ENCODE data around the gene TMEM117.
A peak's percentile ranks its signal among the peaks of the same experiment; 100 is the strongest.

Gene TMEM117

DNA sequence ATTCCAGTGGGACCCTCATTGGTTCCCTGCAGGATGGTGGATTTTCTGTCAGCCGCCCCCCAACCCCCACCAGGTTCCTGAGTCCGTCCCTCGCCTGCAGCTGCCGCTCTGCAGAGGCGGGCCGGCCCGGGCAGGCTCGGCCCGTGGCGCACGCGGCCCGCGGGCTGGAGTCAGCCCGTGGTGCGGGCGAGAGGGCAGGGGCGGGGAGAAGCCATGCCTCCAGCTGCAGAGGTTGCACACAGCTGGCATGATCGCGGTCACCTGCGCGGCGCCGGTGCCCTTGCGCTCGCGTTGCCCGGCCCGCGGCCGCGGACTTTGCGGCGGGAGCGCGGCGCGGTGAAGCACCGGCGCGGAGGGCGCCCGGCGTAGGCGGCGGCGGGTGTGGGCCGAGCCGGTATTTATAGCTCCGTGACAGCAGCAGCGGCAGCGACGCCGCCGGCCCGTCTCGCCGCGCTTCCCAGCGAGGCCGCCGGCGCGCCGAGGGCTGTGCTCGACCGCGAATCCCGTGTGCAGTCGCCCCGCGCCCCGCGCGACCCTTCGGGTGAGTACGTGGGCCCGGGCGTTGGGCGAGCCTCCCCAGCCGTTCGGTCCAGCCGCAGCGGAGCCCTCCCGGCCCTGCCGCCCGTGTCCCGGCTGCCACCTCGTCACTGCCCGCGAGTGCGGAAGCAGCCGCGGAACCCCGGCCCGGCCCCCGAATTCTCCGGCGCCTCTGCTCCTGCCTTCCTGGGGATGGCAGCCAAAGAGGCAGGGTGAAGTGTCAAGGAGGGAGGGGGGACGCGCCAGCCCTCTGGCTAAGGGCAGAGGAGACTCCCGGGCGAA, at the start of gene TMEM117:
TSS of gene TMEM117 (plus strand) at position 426 of the 819 bp plus-strand sequence.
- peak; percentile 83 for DNase-seq (ENCODE audit: low spot score)

DNA sequence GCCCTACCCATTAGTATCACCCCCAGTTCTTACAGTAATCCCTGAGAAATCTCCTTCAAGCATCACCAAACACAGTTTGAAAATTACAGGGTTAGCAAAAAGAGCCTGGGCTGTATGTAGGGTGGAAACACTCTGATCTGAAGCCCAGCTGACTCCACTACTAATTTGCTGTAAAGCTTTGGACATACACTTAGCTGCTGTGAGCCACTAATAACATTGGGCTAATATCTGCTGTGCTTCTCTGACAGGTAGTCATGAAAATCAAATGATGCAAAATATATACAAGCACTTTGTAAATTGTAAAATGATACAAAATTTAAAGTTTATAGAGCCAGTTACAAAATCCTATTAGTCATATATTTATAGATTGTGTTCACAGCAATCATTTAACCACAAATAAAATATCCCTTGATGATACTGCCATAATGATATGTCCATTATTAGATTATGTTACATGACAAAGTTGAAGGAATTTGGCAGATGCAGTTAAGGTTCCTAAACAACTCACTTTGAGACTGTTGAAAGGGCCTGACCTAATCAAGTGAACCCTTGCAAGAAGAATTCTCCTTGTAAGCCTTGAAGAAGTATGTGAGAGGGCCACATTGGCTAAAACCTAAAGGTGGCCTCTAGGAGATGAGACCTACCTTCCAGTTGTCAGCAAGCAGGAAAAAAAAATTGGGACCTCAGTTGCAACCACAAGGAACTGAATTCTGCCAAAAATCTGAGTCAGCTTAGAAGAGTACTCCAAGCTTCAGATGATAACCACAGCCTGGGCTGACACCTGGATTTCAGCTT, 48.8 kb upstream of the TMEM117 start:
- no peak for DNase-seq (ENCODE audit: low spot score)

DNA sequence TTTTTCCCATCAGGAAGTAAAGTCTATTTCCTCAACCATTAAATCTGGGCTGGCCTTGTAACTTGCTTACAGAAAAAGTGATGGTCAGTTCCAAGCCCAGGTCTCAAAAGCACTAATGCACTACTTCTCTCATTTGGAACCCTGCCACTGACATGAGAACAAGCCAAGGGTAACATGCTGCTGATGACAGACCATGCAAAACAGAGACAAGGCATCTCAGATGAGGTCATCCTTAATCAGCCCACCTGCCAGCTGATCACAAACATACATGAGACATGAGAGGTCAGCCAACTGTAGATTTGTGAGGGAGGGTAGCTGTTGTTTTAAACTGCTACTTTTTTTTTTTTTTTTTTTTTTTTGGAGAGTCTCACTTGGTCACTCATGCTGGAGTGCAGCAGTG, 45.9 kb upstream of the TMEM117 start:
- no peak for DNase-seq (ENCODE audit: low spot score)

DNA sequence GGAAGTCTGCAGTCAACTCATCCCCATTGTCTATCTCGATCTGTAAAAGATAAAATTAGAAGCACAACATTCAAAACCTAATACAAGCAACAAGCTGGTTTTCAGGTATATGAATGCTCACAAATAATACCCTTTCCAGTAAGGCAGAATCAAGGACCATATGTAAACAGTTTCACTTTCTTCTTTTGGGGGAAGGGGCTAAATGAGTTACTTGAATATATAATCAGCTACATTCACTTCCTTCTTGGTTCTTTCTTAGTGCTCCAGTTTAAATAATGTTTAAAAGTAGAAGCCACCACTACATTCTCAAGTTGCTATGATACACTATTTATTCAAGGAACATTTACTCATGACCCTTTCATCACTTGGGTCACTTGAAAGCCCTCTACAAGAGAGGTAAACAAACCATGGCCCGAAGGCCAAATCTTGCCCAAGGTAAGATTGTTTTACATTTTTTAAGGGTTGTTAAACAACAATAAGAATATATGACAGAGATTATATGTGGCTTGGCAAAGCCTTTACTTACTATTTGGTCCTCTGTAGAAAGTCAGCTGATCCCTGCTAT, 40.1 kb upstream of the TMEM117 start:
- no peak for DNase-seq (ENCODE audit: low spot score)

DNA sequence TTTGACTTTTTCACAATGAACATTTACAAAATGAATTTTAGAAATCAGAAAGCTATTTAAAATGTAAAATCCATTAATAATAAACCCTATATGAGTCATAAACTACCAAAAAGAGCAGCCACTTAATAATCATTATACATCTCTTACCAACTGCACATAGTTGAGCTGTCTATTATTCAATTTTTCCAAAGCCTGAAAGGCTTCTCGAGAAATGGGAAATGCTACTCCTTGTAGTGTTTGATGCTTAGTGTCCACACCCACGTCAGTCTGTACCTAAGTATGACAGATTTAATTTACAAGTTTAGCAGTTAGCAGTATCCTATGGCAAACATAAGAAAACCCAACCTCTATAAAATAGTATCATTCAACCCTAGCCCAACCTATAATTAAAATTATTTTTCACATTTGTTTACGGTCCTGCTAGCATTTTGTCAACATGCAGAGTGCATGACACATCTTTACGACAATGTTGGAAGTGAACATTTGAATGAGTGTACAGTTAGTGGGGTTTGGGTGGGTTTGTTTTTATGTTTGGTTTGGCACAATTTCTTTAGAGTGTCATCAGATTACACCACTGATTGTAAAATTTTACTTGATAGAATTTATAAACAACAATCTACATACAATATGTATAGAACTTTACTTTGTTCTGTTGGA, 38.2 kb upstream of the TMEM117 start:
- no peak for DNase-seq (ENCODE audit: low spot score)

DNA sequence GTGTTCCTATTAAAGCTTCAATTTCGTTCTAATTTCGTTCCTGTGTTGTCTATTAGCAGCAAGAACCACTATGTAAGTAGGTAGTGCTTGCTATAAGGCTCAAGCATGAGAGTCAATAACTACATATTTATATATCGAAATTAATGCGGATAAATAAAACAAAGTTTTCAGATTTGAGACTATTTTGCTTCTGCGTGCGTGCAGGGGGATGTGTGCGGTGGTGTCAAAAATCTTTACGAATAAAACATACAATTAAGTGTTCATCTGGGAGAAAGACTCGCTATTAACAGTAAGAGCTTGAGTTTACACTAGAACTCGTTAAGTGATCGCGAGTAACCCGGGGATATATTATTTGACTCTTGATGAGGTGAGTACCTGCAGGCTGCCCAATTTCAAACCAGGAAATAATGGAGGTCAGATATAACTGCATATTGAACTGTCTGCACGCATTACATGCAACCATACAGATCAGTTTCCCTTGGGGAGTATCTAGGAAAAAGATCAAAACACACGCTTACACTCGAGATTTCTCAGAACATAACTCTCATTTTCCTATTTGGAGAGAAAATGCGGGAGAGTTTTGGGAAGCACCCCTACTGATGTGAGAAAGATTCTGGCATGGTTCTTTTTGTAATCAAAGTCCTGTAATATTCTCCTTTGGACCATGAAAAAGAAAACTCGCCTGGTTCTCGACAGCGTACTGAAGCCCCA, 30.6 kb upstream of the TMEM117 start:
- DNase-seq (ENCODE audit: low spot score) = peak; percentile 8

DNA sequence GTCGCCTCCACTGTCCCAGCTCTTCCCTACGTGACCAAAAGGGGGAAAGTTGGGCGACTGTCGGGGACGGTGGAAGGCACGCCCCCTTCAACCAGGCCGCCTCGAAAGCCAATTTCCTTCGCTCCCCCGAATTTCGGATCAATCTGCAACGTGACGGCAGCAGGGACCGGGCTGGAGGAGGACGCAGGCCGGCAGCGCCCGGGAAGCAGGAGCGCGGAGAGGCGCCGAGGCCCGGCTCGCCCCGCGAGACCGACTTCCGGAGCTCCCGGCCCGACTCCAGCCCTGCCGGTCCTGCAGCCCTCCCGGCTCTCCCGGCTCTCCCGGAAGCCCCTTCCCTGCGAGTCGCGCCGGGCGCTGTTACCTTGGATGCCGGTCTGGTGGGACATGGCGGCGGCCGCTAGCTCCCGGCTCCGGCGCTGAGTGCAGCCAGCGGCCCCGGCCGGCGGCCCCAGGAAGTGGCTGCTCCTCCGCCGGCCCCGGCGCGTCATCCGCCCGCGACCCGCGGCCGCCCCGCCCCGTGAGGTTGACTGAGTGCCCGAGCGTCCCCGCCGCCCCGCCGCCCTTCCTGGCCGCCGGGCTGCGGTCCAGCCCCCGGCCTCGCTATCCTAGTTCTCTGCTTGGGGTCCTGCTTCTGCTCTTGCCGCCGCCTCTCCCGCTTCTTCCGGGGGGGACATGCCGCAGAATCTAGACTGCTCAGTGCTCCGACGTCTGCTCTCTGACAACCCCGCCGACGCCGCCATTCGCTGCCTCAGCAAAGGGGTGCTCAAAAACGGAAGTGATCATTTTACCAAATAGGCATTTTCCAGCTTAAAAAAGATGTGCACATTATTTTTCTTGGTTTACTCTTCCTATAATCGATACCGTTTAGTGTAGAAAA, 29.8 kb upstream of the TMEM117 start, which contains the start of gene TWF1:
TSS of gene TWF1 (minus strand) at position 458 of the 877 bp plus-strand sequence. CDS start at position 386, 72 bp downstream.
- DNase-seq (ENCODE audit: low spot score) = peak; percentile 95

DNA sequence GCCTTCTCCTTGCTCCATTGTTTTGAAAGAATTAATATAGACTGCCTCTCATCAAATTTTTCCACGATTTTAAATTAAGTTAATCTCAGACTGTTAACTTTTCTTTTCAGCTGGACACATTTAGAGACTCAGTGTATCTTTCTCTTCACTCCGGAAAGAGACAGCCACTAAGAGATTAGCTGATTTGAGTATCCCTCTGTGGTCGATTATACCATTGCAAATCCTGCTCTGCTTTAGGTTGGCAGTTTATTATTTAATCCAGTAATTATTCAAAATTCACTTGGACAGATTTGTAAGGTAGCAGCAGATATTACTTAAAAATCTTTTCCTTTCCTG, 29.2 kb upstream of the TMEM117 start:
- DNase-seq (ENCODE audit: low spot score) = no peak

DNA sequence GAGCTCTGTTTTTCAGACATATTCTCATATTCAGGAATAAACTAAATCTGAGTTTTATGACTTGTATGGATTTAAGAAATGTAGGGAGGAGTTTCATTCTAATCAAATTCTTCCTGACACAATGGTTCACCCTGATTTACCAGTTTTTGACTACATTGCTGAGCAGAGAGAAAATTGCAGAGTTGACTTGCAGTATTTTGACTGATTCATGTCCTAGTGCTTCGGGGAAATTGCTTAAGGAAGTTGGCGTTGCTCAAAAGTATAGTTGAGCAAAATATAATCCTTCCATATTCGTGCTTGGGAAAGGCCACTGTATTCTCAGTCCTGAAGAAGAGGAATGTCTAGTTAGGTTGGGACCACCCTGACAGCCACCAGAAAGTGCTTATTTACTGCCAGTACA, 28.5 kb upstream of the TMEM117 start:
- no peak for DNase-seq (ENCODE audit: low spot score)

DNA sequence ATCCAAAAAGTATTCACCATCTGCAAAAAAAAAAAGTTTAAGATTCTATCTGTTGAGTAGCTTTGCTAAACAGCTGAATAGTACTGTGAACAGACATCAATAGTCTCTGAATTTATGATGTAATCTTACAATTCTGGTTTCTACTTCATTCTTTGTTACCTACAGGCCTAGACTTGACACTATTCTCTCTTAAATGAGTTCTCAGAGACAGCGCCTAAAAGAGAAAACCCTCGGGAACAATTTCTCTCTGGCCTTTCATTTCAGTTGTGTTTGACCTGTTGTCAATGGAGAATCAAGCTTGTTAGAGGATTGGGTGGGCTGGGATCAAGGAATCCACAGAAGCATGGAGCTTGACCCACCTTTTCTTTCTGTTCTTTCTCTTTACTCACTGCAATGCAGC, 23.8 kb upstream of the TMEM117 start:
- no peak for DNase-seq (ENCODE audit: low spot score)

DNA sequence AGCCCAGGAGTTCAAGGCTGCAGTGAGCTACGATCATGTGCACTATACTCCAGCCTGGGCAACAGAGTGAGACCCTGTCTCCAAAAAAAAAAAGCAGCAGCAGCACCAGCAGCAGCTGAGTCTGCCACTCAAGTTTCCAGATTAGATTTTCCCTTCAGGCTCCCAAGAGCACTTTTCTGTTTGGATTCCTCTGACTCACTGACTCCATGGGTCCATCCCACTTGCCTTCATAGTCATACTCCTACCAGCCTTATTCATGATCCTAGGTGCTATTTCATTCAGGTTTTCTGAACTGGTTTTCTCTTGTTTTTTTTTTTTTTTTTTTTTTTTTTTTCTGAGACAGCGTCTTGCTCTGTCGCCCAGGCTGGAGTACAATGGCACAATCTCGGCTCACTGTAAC, 23.0 kb upstream of the TMEM117 start:
- DNase-seq (ENCODE audit: low spot score) = peak; percentile 28

DNA sequence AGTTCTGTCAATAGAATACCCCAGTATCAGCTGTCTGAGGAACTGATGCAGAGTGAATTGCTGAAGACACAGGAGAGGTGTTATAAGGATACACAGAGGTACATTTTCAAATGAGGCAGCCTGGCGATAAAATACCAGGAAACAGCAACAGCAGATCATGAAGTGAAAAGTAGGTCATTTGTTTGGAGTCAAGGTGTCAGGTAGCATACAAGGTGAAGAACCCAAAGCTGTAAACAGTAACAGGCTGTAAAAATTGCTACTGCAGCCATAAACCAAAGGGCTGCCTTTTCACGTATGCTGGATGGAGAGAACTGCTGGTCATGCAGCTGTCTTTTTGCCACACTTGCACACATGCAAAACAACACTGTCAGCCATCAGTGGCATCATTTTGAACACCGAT, 20.5 kb upstream of the TMEM117 start:
- DNase-seq (ENCODE audit: low spot score) = no peak

DNA sequence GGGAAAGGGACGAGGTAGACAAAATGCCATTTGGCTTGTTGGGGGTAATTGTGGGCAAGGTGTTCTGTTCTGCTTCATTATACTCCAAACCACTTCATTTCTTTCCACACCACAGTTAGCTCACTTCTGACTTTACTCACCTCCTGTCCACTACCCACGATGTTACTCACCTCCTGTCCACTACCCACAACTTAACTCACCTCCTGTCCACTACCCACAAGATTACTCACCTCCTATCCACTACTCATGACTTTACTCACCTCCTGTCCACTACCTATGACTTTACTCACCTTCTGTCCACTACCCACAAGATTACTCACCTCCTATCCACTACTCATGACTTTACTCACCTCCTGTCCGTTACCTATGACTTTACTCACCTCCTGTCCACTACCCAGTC, 19.7 kb upstream of the TMEM117 start:
- DNase-seq (ENCODE audit: low spot score) = no peak

DNA sequence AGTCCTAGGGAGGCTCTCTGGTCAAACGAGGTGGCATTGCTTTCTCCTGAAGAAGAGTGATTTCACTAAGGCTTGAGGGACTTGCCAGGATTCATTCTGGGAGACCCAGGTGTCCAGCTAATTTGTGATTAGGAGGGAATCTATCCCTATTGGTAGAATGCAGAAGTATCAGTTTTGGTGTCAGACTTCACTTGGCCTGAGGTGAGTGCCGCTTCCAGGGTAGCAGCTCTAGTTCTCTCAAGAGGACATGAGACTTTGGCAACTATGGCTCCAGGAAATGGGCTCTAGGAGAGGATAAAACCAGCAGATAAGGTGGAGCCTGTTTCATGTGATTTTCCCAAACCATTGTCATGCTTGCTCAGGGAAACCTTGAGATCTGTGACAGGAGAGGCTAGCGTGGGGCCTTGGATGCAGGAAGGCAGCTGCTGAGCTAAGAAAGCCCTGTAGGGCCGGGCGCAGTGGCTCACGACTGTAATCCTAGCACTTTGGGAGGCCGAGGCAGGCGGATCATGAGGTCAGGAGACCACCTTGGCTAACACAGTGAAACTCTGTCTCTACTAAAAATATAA, 11.6 kb upstream of the TMEM117 start:
- DNase-seq (ENCODE audit: low spot score) = no peak

DNA sequence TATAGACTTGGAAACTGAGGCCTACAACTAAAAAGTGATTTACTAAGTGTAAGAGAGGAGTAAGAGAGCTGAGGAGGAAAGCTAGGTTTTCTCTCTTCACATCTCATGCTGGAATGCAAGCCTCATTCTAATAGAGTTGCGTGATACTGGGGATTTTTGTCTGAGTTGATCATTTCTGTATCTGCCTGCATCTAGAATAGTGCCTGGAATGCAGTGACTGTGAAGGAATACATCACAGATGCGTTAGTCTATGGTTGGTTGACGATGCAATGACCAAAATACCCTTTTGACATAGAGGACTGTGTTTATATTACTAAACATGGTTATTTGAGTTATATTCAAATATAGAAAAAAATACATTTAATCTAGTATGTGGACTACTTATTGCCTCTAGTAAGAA, 9.2 kb upstream of the TMEM117 start:
- DNase-seq (ENCODE audit: low spot score) = no peak

DNA sequence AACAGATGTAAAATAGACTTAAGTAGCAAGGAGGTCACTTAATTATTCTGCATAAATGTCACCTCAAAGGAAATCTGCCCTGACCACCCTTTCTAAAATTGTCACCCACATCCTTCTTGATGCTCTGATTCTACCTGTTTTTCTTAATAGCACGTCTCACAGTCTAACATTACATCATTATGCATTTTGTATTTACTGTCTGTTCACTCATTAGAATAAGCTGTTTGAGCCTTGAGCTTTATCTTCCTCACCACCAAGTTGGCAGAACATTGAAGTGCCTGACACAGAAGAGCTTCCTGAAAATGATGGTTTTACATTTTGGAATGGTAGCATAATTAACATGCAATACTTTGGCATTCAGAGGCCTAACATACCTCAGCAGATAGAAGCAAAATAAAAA, 8.8 kb upstream of the TMEM117 start:
- DNase-seq (ENCODE audit: low spot score) = no peak

DNA sequence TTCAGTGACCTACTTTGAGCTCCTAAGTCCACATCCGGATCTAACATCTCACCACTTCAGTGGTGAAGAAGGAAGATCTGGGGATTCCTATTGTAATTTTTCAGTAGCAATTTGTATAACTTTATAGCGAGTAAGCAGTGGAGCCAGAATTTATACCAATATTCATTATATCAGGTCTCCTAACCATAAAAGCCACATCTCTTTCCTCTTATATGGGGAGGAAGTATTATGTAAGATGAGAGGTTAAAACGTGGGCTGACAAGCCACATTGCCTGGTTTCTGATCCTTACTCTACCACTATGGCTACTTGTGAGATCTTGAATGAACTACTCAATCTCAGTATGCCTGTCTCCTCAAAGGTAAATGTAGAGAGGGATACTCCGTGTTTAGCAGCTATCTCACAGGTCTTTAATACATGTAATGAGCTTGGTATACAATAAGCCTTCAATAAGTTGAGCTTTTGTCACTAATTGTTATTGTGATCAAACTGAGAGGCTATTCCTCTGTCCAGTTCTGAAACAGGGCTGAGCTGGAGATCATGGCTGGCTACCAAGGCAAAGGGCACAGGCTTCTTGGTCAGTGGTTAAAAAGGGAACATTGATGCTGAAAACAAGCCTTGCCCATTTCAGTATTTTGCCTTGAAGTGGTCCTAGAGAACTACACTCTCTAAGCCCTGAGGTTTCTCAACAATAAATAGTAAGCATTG, 3.3 kb upstream of the TMEM117 start:
- DNase-seq (ENCODE audit: low spot score) = no peak

DNA sequence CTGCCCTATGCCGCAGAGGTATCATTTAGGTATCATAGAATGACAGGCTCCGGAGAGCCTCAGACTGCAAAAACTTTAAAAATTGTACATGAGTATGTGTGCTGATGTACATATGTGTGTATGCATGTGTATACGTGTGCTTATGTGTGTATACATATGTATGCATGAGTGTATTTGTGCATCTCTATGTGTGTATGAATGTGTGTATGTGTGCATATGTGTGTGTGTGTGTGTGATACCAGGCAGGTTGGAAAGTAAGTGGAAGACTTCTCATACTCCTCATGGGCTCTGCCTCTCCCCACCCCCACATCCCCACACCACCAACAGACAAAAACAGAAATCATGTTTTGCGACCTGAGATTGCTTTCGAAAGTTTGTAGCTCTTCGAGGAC, 621 bp upstream of the TMEM117 start:
- DNase-seq (ENCODE audit: low spot score) = no peak

DNA sequence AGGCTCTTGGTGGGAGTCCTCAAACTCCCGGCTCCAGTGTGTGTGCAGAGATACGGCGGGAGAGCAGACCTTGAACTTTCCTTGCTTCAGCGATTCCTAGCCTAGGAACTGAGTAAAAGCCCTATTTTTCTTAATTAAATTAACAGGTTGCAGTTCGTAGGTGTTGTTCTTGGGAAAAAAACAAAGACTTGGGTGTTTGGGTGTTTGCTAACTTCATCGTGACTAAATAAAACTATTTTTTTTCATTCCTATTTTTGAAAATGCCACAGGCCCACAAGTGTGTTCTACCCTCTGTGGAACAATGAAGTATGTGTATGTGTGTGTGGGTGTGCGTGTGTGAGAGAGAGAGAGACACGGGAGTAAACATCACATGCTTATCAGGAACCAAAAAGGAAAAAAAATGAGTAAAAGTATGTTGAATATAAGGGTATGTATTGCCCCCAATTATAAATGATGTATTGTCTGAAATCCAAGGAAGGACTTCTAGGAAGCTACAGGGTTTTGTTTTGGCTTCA, 651 bp downstream of the TMEM117 start:
- DNase-seq (ENCODE audit: low spot score) = no peak

DNA sequence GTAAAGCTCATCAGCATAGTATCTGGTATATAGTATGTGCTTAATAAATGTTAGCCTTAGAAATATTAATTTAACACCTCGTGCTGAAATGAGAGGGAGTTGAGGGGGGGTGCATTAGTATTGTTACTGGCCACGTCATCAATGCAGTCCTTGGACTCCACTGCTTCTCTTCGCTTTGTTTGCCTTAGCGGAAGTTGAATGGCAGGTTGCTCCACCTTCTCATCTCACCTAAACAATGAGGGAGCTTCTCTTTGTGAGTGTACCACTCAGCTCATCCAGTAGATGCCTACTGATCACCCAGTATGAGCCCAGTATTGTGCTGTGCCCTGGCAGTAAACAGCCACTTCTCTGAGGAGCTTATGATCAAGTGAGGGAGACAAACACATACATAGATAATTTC, 4.5 kb downstream of the TMEM117 start:
- no peak for DNase-seq (ENCODE audit: low spot score)

Data from AG08396 (cell line).